Vagina (tissue), 2 donors: ENCODE measurements around the gene PARVG.

ENCODE experiments used
- POLR2A ChIP-seq, 2 donors: fragments of 450-650 bp; IDR thresholded peaks; one replicate each; pipeline ENCODE4 v1.6.1; 2017; ENCODE audit warnings: antibody characterized with exemption in 2 of 2, mild to moderate bottlenecking in 2 of 2, moderate library complexity in 2 of 2
- POLR2AphosphoS5 ChIP-seq, 2 donors: sonication (generic); formaldehyde crosslinking; IDR thresholded peaks; one replicate each; pipeline ENCODE4 v1.9.0; 2017; ENCODE audit warnings: antibody characterized with exemption in 2 of 2, mild to moderate bottlenecking in 2 of 2, low read depth in 1 of 2; ENCODE audit not compliant: insufficient read depth in 1 of 2

- TF ChIP-seq POLR2AphosphoS5 (IDR thresholded peaks at IDR 0.05; ENCODE audit: insufficient read depth in 1 of 2, low read depth in 1 of 2) (peak in 1 of 2 donors; percentile 29), POLR2A (IDR thresholded peaks at IDR 0.05) (no peak)
Observed at GRCh38 chr22:44211946-44212930, 31.5 kb downstream of the PARVG start.
